Measurements from ENCODE around the gene TBCC.

- peak in 1 of 2 donors; percentile 44 for TF ChIP-seq POLR2A (IDR thresholded peaks at IDR 0.05)
- no peak for TF ChIP-seq CTCF (IDR thresholded peaks at IDR 0.05)
Observed at GRCh38 chr6:42783177-42783875, 37.4 kb upstream of the TBCC start.

All from sigmoid colon (tissue), 3 donors.